Measurements from ENCODE around the gene FXYD3.
A peak's percentile ranks its signal among the peaks of the same experiment; 100 is the strongest.
"Not testable (repeated sequence)": the region's sequence is repeated elsewhere in the genome, so short reads cannot be mapped to it uniquely, and the experiment has no call there.

FXYD3 gene

GRCh38 chr19:35125749-35126623 lies 10.4 kb downstream of the FXYD3 start:
- no peak for DNase-seq

GRCh38 chr19:35126624-35126959 lies 11.0 kb downstream of the FXYD3 start:
- no peak for DNase-seq

- DNase-seq: no peak
Measured at GRCh38 chr19:35127871-35128270, 12.2 kb downstream of the FXYD3 start.

- DNase-seq: no peak
Measured at GRCh38 chr19:35128398-35129057, 12.9 kb downstream of the FXYD3 start.

GRCh38 chr19:35129724-35130274 lies 14.2 kb downstream of the FXYD3 start:
- not testable (repeated sequence) for DNase-seq

- DNase-seq: no peak
Measured at GRCh38 chr19:35130761-35131720, 15.4 kb downstream of the FXYD3 start.

- DNase-seq: no peak
Measured at GRCh38 chr19:35132254-35132653, 16.6 kb downstream of the FXYD3 start.

GRCh38 chr19:35133826-35134225 lies 18.2 kb downstream of the FXYD3 start:
- DNase-seq: no peak

- no peak for DNase-seq
Measured at GRCh38 chr19:35134601-35135242, 19.1 kb downstream of the FXYD3 start, which contains the start of gene LGI4. TSS of gene LGI4 (minus strand) at chr19:35135059. CDS start at chr19:35134680, 379 bp downstream.

GRCh38 chr19:35135389-35135909 lies 19.8 kb downstream of the FXYD3 start:
- peak; percentile 37 to 54 for DNase-seq

- no peak for DNase-seq
Measured at GRCh38 chr19:35136231-35136630, 20.6 kb downstream of the FXYD3 start.

GRCh38 chr19:35136977-35137702 lies 21.5 kb downstream of the FXYD3 start:
- no peak for DNase-seq

GRCh38 chr19:35138305-35138892 lies 22.8 kb downstream of the FXYD3 start, which contains the start of gene FXYD1:
TSS of gene FXYD1 (plus strand) at chr19:35138824. CDS start at chr19:35140080, 1,256 bp downstream.
- DNase-seq: no peak

GRCh38 chr19:35140207-35140961 lies 24.8 kb downstream of the FXYD3 start:
- no peak for DNase-seq

GRCh38 chr19:35140962-35141836 lies 25.6 kb downstream of the FXYD3 start:
- DNase-seq: peak; percentile 82 to 84

- DNase-seq: no peak
Measured at GRCh38 chr19:35141837-35142605, 26.4 kb downstream of the FXYD3 start.

- DNase-seq: peak; percentile 58 to 83
Measured at GRCh38 chr19:35142606-35143230, 27.1 kb downstream of the FXYD3 start.

Measured in NCI-H1930 (cell line).